ENCODE results near the gene C1orf159.

GRCh38 chr1:1123581-1124507 is 8.0 kb upstream of the C1orf159 start:
- TF ChIP-seq CTCF (IDR thresholded peaks at IDR 0.05) (no peak), POLR2A (IDR thresholded peaks at IDR 0.05) (no peak), EP300 (IDR thresholded peaks at IDR 0.05) (no peak)

Data from sigmoid colon (tissue), 4 donors.